A549 (cell line): Measurements from ENCODE around the gene TBC1D25. TPM values are rescaled to one million over a fixed set of nuclear protein-coding genes. Genes with fewer than 3 reads are reported as not detected.

Experiments
- ATAC-seq, 2 experiments: fragments of 200-7000 bp in 1 of 2; fragments of >200 bp in 1 of 2; cut with Nextera tagmentation in 1 of 2; cut with Tn5 transposase in 1 of 2; 3 replicates each; pipeline versions ENCODE4 v1.8.0 to v1.9.1; 2018 to 2020; ENCODE audit warnings: mild to moderate bottlenecking in 1 of 2, moderate library complexity in 1 of 2
- CTCF ChIA-PET: fragments of 300-600 bp; sonication (Branson Sonifier 250); formaldehyde crosslinking; extraction: SDS; loops from one replicate; lab custom pipeline; 2021; ENCODE audit warnings: antibody characterized with exemption, inconsistent platforms; lab: Yijun Ruan, JAX
- POLR2A ChIA-PET: fragments of 350-600 bp; formaldehyde crosslinking; extraction: SDS; loops from one replicate; lab custom pipeline; 2021; ENCODE audit warnings: antibody characterized with exemption, inconsistent platforms; lab: Yijun Ruan, JAX
- DNase-seq, 2 experiments: peaks; one replicate each; pipeline versions ENCODE4 v3.0.0 to v3.0.0-alpha.2; 2011 to 2016; ENCODE audit warnings: low read depth in 1 of 2, low spot score in 1 of 2
- FAIRE-seq: peaks from 2 replicates; lab custom pipeline; 2011; peaks lifted over from hg19 to GRCh38; lab: Jason Lieb, UNC
- H3K27ac ChIP-seq, 2 experiments: fragments of >200 bp; sonication (Bioruptor Twin); formaldehyde crosslinking; 3 replicates each; pipeline ENCODE4 v1.5.1; 2016 to 2017
- H3K4me1 ChIP-seq: fragments of >200 bp; sonication (Bioruptor Twin); formaldehyde crosslinking; 3 replicates; pipeline ENCODE4 v1.6.1; 2016
- H3K4me2 ChIP-seq: fragments of >200 bp; sonication (Bioruptor Twin); formaldehyde crosslinking; 3 replicates; pipeline ENCODE4 v1.6.1; 2016
- H3K4me3 ChIP-seq: fragments of >200 bp; sonication (Bioruptor Twin); formaldehyde crosslinking; 3 replicates; pipeline ENCODE4 v1.5.1; 2016
- H3K9me3 ChIP-seq: fragments of >200 bp; sonication (Bioruptor Twin); formaldehyde crosslinking; 3 replicates; pipeline ENCODE4 v1.6.1; 2016
- BHLHE40 ChIP-seq: IDR thresholded peaks from 2 replicates; pipeline ENCODE4 v1.6.1; 2012; ENCODE audit warnings: low read depth, low read length, inconsistent platforms
- CBX8 ChIP-seq: fragments of 200-600 bp; sonication (generic); IDR thresholded peaks from 2 replicates; pipeline ENCODE4 v1.6.1; 2016
- CEBPB ChIP-seq, 2 experiments: fragments of >200 bp in 1 of 2; sonication (Bioruptor Twin) in 1 of 2; formaldehyde crosslinking in 1 of 2; IDR thresholded peaks; 2 replicates each; pipeline ENCODE4 v1.6.1; 2012 to 2016
- CHD2 ChIP-seq: fragments of 150-350 bp; IDR thresholded peaks from 2 replicates; pipeline ENCODE4 v1.6.1; 2014; ENCODE audit warnings: low read length; ENCODE audit not compliant: partially characterized antibody
- EHMT2 ChIP-seq: fragments of 200-600 bp; sonication (generic); IDR thresholded peaks from 2 replicates; pipeline ENCODE4 v1.6.1; 2016; ENCODE audit warnings: antibody characterized with exemption, low read depth, mild to moderate bottlenecking, moderate library complexity
- ESRRA ChIP-seq: fragments of 150-350 bp; IDR thresholded peaks from 2 replicates; pipeline ENCODE4 v1.6.1; 2014; ENCODE audit warnings: mild to moderate bottlenecking, low read length, borderline replicate concordance
- FOSL2 ChIP-seq, 2 experiments: fragments of 450-650 bp in 1 of 2; fragments of >200 bp in 1 of 2; sonication (Bioruptor Twin) in 1 of 2; formaldehyde crosslinking; IDR thresholded peaks; 2 replicates each; pipeline versions ENCODE4 v1.5.0 to v1.6.1; 2016 to 2020; ENCODE audit warnings: mild to moderate bottlenecking in 1 of 2, moderate library complexity in 1 of 2
- HDAC2 ChIP-seq: fragments of 200-600 bp; sonication (generic); IDR thresholded peaks from 2 replicates; pipeline ENCODE4 v1.6.1; 2016
- HEYL ChIP-seq: fragments of 250-450 bp; sonication (Bioruptor Pico); IDR thresholded peaks from 2 replicates; pipeline ENCODE4 v1.8.0; 2021; ENCODE audit warnings: mild to moderate bottlenecking, moderate library complexity
- HOXA7 ChIP-seq: fragments of 250-450 bp; sonication (Bioruptor Pico); IDR thresholded peaks from 2 replicates; pipeline ENCODE4 v1.5.0; 2020; ENCODE audit warnings: mild to moderate bottlenecking, moderate library complexity
- JUN ChIP-seq, 2 experiments: fragments of >200 bp; sonication (Bioruptor Twin); formaldehyde crosslinking; IDR thresholded peaks; 2 replicates in 1 of 2; 3 replicates in 1 of 2; pipeline ENCODE4 v1.6.1; 2016 to 2017
- MAFK ChIP-seq: fragments of 450-650 bp; IDR thresholded peaks from 2 replicates; pipeline ENCODE4 v1.6.1; 2014; ENCODE audit not compliant: partially characterized antibody
- MAX ChIP-seq: IDR thresholded peaks from 2 replicates; pipeline ENCODE4 v1.6.1; 2012
- MYC ChIP-seq: IDR thresholded peaks from 2 replicates; pipeline ENCODE4 v1.6.1; 2012; ENCODE audit warnings: mild to moderate bottlenecking, inconsistent platforms, low read length, improper control_type of control experiment, borderline replicate concordance
- NPAS2 ChIP-seq: fragments of 250-450 bp; sonication (Bioruptor Pico); IDR thresholded peaks from 2 replicates; pipeline ENCODE4 v1.8.0; 2022; ENCODE audit warnings: mild to moderate bottlenecking, moderate library complexity, borderline replicate concordance
- POLR2A ChIP-seq: IDR thresholded peaks from 2 replicates; pipeline ENCODE4 v1.6.1; 2012; ENCODE audit warnings: mild to moderate bottlenecking, low read length
- POLR2AphosphoS2 ChIP-seq: conservative IDR thresholded peaks from 2 replicates; pipeline ENCODE4 v1.6.1; 2012; ENCODE audit warnings: low read length, improper control_type of control experiment, inconsistent platforms
- USF2 ChIP-seq: fragments of 450-650 bp; IDR thresholded peaks from 2 replicates; pipeline ENCODE4 v1.6.1; 2014; ENCODE audit warnings: antibody characterized with exemption
- ZNF302 ChIP-seq: fragments of 250-450 bp; sonication (Bioruptor Pico); IDR thresholded peaks from 2 replicates; pipeline ENCODE4 v1.9.0; 2021; ENCODE audit warnings: inconsistent platforms, mild to moderate bottlenecking, moderate library complexity
- WGBS: methylation state at CpG from one replicate; pipeline ENCODE4 v1.1.6; 2017; ENCODE audit errors: missing lambda C conversion rate; 5-methylcytosine and 5-hydroxymethylcytosine counted together
- polyA plus RNA-seq, 4 experiments: library from polyadenylated mRNA; depleted of rRNA in 3 of 4; stranded (reverse); fragments of >200 nt; fragmentation: RNase III in 1 of 4; extraction: RNeasy Plus Mini Kit Qiagen cat#74134 plus additional on column Dnase treatment in 1 of 4; gene quantifications; 2 replicates in 3 of 4; 3 replicates in 1 of 4; pipeline ENCODE4 v1.2.3, GENCODE V29; 2011 to 2017
- TF ChIP-seq, protein P1 (sequence below): IDR thresholded peaks from 2 replicates; pipeline ENCODE4 v1.6.1; 2012

The TBC1D25 gene
- polyA plus RNA-seq, 2 of the 4 experiments (the other 2 are of a cell fraction), result 8.6 to 13.0 TPM

DNA sequence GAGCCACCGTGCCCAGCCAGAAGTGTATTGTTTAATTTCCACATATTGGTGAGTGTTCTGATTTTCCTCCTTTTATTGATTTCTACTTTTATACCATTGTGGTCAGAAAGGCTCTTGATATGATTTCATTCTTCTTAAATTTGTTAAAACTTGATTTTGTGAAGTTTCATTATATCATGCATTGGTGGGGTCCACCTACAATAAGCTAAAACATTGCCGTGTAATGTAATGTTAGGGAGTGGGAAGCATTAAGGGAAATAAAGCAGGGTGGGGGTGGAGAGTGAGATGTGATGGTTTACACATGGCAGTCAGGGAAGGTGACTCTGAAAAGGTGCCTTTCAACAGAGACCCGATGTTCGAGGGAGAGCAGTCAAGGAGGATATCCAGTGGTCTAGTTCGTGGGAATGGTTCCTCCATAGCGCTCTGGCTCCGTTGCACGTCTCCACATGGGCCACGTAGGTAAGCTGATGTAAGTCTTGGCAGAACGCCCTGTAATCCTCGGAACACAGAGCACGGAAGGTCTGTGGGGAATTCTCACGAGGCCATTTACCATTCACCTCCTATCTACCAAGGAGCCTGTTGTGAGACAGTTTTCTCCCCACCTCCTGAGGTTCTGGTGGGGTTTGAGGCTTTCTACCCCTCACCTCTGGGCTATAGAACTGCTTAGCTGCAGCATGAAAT is 50.1 kb downstream of the TBC1D25 start:
- TF ChIP-seq CHD2 (no peak), MYC (no peak), MAFK (no peak), ESRRA (no peak), NPAS2 (no peak), HDAC2 (no peak), CEBPB (IDR thresholded peaks at IDR 0.05) (no peak), MAX (no peak), USF2 (no peak), HOXA7 (CRISPR knock-in tag) (no peak), EHMT2 (no peak), ZNF302 (no peak)
- TF ChIP-seq, protein P1, sequence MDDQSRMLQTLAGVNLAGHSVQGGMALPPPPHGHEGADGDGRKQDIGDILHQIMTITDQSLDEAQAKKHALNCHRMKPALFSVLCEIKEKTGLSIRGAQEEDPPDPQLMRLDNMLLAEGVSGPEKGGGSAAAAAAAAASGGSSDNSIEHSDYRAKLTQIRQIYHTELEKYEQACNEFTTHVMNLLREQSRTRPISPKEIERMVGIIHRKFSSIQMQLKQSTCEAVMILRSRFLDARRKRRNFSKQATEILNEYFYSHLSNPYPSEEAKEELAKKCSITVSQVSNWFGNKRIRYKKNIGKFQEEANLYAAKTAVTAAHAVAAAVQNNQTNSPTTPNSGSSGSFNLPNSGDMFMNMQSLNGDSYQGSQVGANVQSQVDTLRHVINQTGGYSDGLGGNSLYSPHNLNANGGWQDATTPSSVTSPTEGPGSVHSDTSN, result no peak
- H3K4me1 ChIP-seq, result peaks cover 12% of the 10 kb centered on the region; the same call in 2 of the 3 replicates
- no peak overlapping the region for H3K4me2 ChIP-seq
- ChIA-PET POLR2A (interaction anchor here (1.6 kb wide), 1 partner anchor 11 kb away, joined by 7 read pairs; no protein-coding TSS in a partner anchor), CTCF (interaction anchor here (1.0 kb wide), 1 partner anchor 357 kb away, joined by 3 read pairs; no protein-coding TSS in a partner anchor)
- ATAC-seq (no peak), FAIRE-seq (peak; percentile 39), DNase-seq (no peak)
- no peak overlapping the region for H3K4me3 ChIP-seq
- 87% methylated on average over 13 of the region's 13 CpGs for WGBS
- no peaks in the 10 kb centered on the region for H3K9me3 ChIP-seq
- H3K27ac ChIP-seq, result peak overlapping the region in 1 of 2 experiments; percentile 56; a peak in 1 of 6 replicates

DNA sequence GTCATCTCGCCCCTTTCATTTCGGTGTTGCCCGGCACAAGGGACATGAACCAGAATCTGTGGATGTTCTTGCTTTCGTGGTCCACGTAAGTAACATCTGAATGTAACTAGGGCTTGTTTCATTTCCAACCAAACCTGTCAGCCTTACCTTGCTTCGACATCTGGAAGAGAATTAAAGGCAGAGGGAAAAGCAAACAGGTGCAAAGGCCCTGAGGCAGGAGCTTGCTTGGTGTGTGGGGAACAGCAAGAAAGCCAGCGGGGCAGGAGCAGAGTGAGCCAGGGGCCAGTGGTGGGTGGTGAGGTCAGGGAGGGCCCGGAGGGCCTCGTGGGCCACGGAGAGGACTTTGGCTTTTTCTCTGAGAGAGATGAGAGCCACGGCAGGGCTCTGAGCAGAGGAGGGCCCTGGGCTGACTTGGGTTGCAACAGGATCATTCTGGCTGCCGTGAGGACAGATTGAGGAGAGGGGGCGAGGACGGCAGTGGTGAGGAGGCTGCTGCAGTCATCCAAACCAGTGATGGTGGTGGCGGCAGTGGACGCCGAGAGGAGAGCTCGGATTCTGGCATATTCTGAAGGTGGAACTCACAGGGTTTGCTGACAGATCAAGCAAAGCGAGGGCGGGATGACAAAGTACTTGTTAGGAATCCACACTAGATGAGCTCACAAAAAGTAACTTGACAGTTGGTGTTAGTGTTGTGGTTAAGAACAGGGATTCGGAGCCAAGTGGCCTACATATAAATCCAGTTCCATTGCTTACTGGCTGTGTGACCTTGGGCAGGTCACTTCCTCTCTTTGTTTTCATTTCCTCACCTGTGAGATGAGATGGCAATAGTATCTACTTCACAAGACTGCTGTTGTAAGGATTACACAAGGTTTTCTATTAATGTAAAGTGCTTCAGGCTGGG is 50.9 kb downstream of the TBC1D25 start:
- Histone ChIP-seq H3K27ac (peak overlapping the region in 1 of 2 experiments; percentile 56; a peak in 1 of 6 replicates), H3K4me3 (no peak overlapping the region)

DNA sequence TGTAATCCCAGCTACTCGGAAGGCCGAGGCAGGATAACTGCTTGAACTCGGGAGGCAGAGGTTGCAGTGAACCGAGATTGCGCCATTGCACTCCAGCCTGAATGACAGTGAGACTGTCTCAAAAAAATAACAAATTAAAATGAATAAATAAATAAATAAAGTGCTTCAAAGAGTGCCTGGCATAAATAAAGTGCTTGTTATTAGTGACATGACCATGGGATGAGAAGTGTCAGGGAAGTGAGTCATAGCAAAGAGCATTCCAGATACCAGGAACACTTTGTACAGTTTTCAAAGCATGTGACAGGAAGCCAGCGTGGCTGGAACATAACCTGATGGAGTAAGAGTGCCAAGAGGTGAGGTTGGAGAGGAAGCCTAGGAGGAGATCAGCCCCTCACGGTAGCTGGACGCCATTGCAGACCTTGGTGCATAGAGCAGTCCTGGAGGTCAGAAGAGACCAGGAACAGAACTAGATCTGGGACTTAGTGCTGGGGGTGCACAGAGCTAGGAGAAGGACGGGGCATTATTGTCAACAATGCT is 51.8 kb downstream of the TBC1D25 start:
- POLR2A ChIA-PET, result interaction anchor here (0.6 to 1.0 kb wide), 2 partner anchors 17 to 32 kb away, joined by 3 to 5 read pairs; partner anchors contain the start of gene RBM3
- TF ChIP-seq BHLHE40 (no peak), FOSL2 (IDR thresholded peaks at IDR 0.05) (no peak), FOSL2 (CRISPR knock-in tag; IDR thresholded peaks at IDR 0.05) (peak; percentile 40; the same call in 1 of the 2 replicates)
- TF ChIP-seq, all 56 proteins: peak for 1
- Histone ChIP-seq H3K4me2 (peak overlapping the region; percentile 43; the same call in 2 of the 3 replicates), H3K4me3 (no peak overlapping the region), H3K9me3 (no peaks in the 10 kb centered on the region), H3K4me1 (peaks cover 12% of the 10 kb centered on the region; the same call in 2 of the 3 replicates), H3K27ac (peak overlapping the region; percentile 63 to 66; a peak in 3 of 6 replicates)
- CTCF ChIA-PET, result no interaction called here
- WGBS, result 73% methylated on average over 9 of the region's 9 CpGs
- peak in 1 of 2 experiments; percentile 57 for DNase-seq
- FAIRE-seq, result no peak
- peak; percentile 82 to 84 for ATAC-seq

More for the DNA sequence above, 50.9 kb downstream of the TBC1D25 start:
- Histone ChIP-seq H3K4me1 (peaks cover 12% of the 10 kb centered on the region; the same call in 2 of the 3 replicates), H3K9me3 (no peaks in the 10 kb centered on the region), H3K4me2 (peak overlapping the region; percentile 43; the same call in 1 of the 3 replicates)
- ChIA-PET CTCF (interaction anchor here (1.0 kb wide), 1 partner anchor 356 kb away, joined by 3 read pairs; no protein-coding TSS in a partner anchor), POLR2A (no interaction called here)
- TF ChIP-seq HEYL (CRISPR knock-in tag) (no peak), POLR2AphosphoS2 (no peak), JUN (IDR thresholded peaks at IDR 0.05) (no peak), HOXA7 (CRISPR knock-in tag) (no peak), CBX8 (no peak), POLR2A (no peak)
- no peak for FAIRE-seq
- 85% methylated on average over 21 of the region's 21 CpGs for WGBS
- ATAC-seq, result no peak; a peak in 2 of 6 replicates
- DNase-seq, result no peak
